Esophagus (tissue), 2 donors: ENCODE data around the gene ADAM12. TPM values are rescaled to one million over a fixed set of nuclear protein-coding genes. Genes with fewer than 3 reads are reported as not detected.

Source experiments
- H3K27ac ChIP-seq, 2 donors: one replicate each; pipeline ENCODE4 v1.5.1; 2013; ENCODE audit warnings: low read depth in 2 of 2, mild to moderate bottlenecking in 2 of 2, inconsistent platforms in 1 of 2, low read length in 1 of 2, moderate library complexity in 1 of 2
- H3K27me3 ChIP-seq, 2 donors: one replicate each; pipeline ENCODE4 v1.6.1; 2013; ENCODE audit warnings: low read length in 2 of 2, control low read depth in 1 of 2, mild to moderate bottlenecking in 1 of 2; ENCODE audit not compliant: insufficient read depth in 2 of 2, control insufficient read depth in 1 of 2
- H3K36me3 ChIP-seq, 2 donors: one replicate each; pipeline ENCODE4 v1.6.1; 2013; ENCODE audit warnings: low read length in 1 of 2; ENCODE audit not compliant: control insufficient read depth in 2 of 2, insufficient read depth in 2 of 2
- H3K4me1 ChIP-seq, 2 donors: one replicate each; pipeline ENCODE4 v1.6.1; 2013; ENCODE audit warnings: low read length in 1 of 2; ENCODE audit not compliant: control insufficient read depth in 2 of 2, insufficient read depth in 2 of 2
- H3K4me3 ChIP-seq, 2 donors: one replicate each; pipeline ENCODE4 v1.5.1; 2013; ENCODE audit warnings: low read length in 2 of 2, mild to moderate bottlenecking in 2 of 2, low read depth in 1 of 2, moderate library complexity in 1 of 2
- H3K9me3 ChIP-seq, 2 donors: one replicate each; pipeline ENCODE4 v1.6.1; 2013; ENCODE audit warnings: mild to moderate bottlenecking in 2 of 2, low read depth in 1 of 2, low read length in 1 of 2, moderate library complexity in 1 of 2; ENCODE audit not compliant: control insufficient read depth in 2 of 2, insufficient read depth in 1 of 2
- WGBS, 2 donors: extraction: QIAGEN DNeasy Blood & Tissue Kit; methylation state at CpG; one replicate each; pipeline ENCODE4 v1.1.7; 2013; 5-methylcytosine and 5-hydroxymethylcytosine counted together
- polyA plus RNA-seq, 2 donors: library from polyadenylated mRNA; stranded (reverse); fragments of 200-250 nt; gene quantifications; one replicate each; pipeline ENCODE4 v1.2.3, GENCODE V29; 2013
- donor health status: healthy with polysubstance abuse.
- donor health status: Bipolar disorder and iron deficiency.

Gene ADAM12
- polyA plus RNA-seq, 2 donors = under 0.01 to 0.06 TPM

GRCh38 chr10:126042354-126042753 lies 345.9 kb downstream of the ADAM12 start:
- no peak overlapping the region for H3K27ac ChIP-seq
- no peak overlapping the region for H3K4me3 ChIP-seq
- H3K9me3 ChIP-seq = no peaks in the 10 kb centered on the region
- 73 to 74% methylated on average over 4 of the region's 4 CpGs for WGBS, 2 donors
- H3K4me1 ChIP-seq = peaks cover 0 to 6% of the 10 kb centered on the region in 2 donors
- H3K36me3 ChIP-seq = no peaks in the 10 kb centered on the region
- H3K27me3 ChIP-seq = no peaks in the 10 kb centered on the region

GRCh38 chr10:126041804-126042231 lies 346.5 kb downstream of the ADAM12 start:
- no peak overlapping the region for H3K4me3 ChIP-seq
- no peaks in the 10 kb centered on the region for H3K27me3 ChIP-seq
- WGBS, 2 donors = 18 to 27% methylated on average over 12 of the region's 12 CpGs
- no peaks in the 10 kb centered on the region for H3K36me3 ChIP-seq
- no peak overlapping the region for H3K27ac ChIP-seq
- no peaks in the 10 kb centered on the region for H3K9me3 ChIP-seq
- H3K4me1 ChIP-seq = peaks cover 0 to 6% of the 10 kb centered on the region in 2 donors

- WGBS, 2 donors = 91% methylated on average over 4 of the region's 4 CpGs
- Histone ChIP-seq H3K4me3 (no peak overlapping the region), H3K36me3 (no peaks in the 10 kb centered on the region), H3K27me3 (no peaks in the 10 kb centered on the region), H3K27ac (no peak overlapping the region), H3K4me1 (peaks cover 0 to 6% of the 10 kb centered on the region in 2 donors), H3K9me3 (no peaks in the 10 kb centered on the region)
Measured at GRCh38 chr10:126041117-126041516, 347.2 kb downstream of the ADAM12 start.

GRCh38 chr10:126037946-126038345 lies 350.3 kb downstream of the ADAM12 start:
- H3K4me1 ChIP-seq = peaks cover 0 to 4% of the 10 kb centered on the region in 2 donors
- WGBS, 2 donors = 75 to 82% methylated on average over 10 of the region's 10 CpGs
- H3K27me3 ChIP-seq = no peaks in the 10 kb centered on the region
- H3K36me3 ChIP-seq = no peaks in the 10 kb centered on the region
- H3K27ac ChIP-seq = no peak overlapping the region
- H3K9me3 ChIP-seq = no peaks in the 10 kb centered on the region
- no peak overlapping the region for H3K4me3 ChIP-seq

GRCh38 chr10:126036515-126036914 lies 351.8 kb downstream of the ADAM12 start:
- Histone ChIP-seq H3K27me3 (no peaks in the 10 kb centered on the region), H3K36me3 (no peaks in the 10 kb centered on the region), H3K4me1 (no peaks in the 10 kb centered on the region), H3K27ac (no peak overlapping the region), H3K4me3 (no peak overlapping the region), H3K9me3 (no peaks in the 10 kb centered on the region)
- WGBS, 2 donors = 58 to 68% methylated on average over 5 of the region's 5 CpGs

- Histone ChIP-seq H3K4me1 (no peaks in the 10 kb centered on the region), H3K9me3 (no peaks in the 10 kb centered on the region), H3K36me3 (no peaks in the 10 kb centered on the region), H3K4me3 (no peak overlapping the region), H3K27ac (no peak overlapping the region), H3K27me3 (no peaks in the 10 kb centered on the region)
- WGBS, 2 donors = 93 to 99% methylated on average over 2 of the region's 2 CpGs
Measured at GRCh38 chr10:126034586-126034985, 353.7 kb downstream of the ADAM12 start.

- Histone ChIP-seq H3K4me1 (no peaks in the 10 kb centered on the region), H3K9me3 (no peaks in the 10 kb centered on the region), H3K4me3 (no peak overlapping the region), H3K27ac (no peak overlapping the region), H3K27me3 (no peaks in the 10 kb centered on the region), H3K36me3 (no peaks in the 10 kb centered on the region)
- 86 to 88% methylated on average over 3 of the region's 3 CpGs for WGBS, 2 donors
Measured at GRCh38 chr10:126029999-126030398, 358.3 kb downstream of the ADAM12 start.

- Histone ChIP-seq H3K9me3 (no peaks in the 10 kb centered on the region), H3K4me3 (no peak overlapping the region), H3K36me3 (no peaks in the 10 kb centered on the region), H3K27ac (no peak overlapping the region), H3K27me3 (no peaks in the 10 kb centered on the region), H3K4me1 (no peaks in the 10 kb centered on the region)
- 84 to 86% methylated on average over 1 of the region's 1 CpG for WGBS, 2 donors
Measured at GRCh38 chr10:126027692-126028091, 360.6 kb downstream of the ADAM12 start.

GRCh38 chr10:126022841-126023240 lies 365.4 kb downstream of the ADAM12 start:
- no peak overlapping the region for H3K4me3 ChIP-seq
- H3K4me1 ChIP-seq = no peaks in the 10 kb centered on the region
- no peaks in the 10 kb centered on the region for H3K27me3 ChIP-seq
- no peak overlapping the region for H3K27ac ChIP-seq
- WGBS, 2 donors = 89 to 91% methylated on average over 5 of the region's 5 CpGs
- H3K9me3 ChIP-seq = no peaks in the 10 kb centered on the region
- H3K36me3 ChIP-seq = no peaks in the 10 kb centered on the region

- Histone ChIP-seq H3K4me1 (no peaks in the 10 kb centered on the region), H3K27ac (no peak overlapping the region), H3K4me3 (no peak overlapping the region), H3K36me3 (no peaks in the 10 kb centered on the region), H3K27me3 (no peaks in the 10 kb centered on the region), H3K9me3 (no peaks in the 10 kb centered on the region)
- 64 to 81% methylated on average over 5 of the region's 5 CpGs for WGBS, 2 donors
Measured at GRCh38 chr10:126021833-126022500, 366.3 kb downstream of the ADAM12 start.
